DND-41 (cell line): Measurements from ENCODE around the gene TMTC1.

Experiments
- CTCF ChIP-seq: IDR thresholded peaks from 2 replicates; pipeline ENCODE4 v1.5.1; 2012; ENCODE audit warnings: borderline replicate concordance, low read length, moderate library complexity, mild to moderate bottlenecking; ENCODE audit not compliant: poor library complexity, severe bottlenecking; ENCODE audit errors: extremely low read depth
- EZH2 ChIP-seq: IDR thresholded peaks from 3 replicates; pipeline ENCODE4 v1.6.1; 2012; ENCODE audit warnings: borderline replicate concordance, low read depth, mild to moderate bottlenecking, moderate library complexity, low read length, inconsistent platforms; ENCODE audit not compliant: severe bottlenecking

GRCh38 chr12:29778531-29778930 lies 5.2 kb downstream of the TMTC1 start:
- TF ChIP-seq CTCF (no peak), EZH2 (no peak)
